ENCODE measurements around the gene RBMY1B. TPM values are rescaled to one million over a fixed set of nuclear protein-coding genes. Genes with fewer than 3 reads are reported as not detected.
"Not testable (repeated sequence)": the region's sequence is repeated elsewhere in the genome, so short reads cannot be mapped to it uniquely, and the experiment has no call there.

RBMY1B gene
- total RNA-seq (not detected), polyA plus RNA-seq (not detected)
- long read RNA-seq, donor 1: 0 reads
- long read RNA-seq, donor 2: 0 reads
- long read RNA-seq, donor 3: 0 reads
- long read RNA-seq, donor 4: 0 reads
- long read RNA-seq, donor 5: 0 reads

DNA sequence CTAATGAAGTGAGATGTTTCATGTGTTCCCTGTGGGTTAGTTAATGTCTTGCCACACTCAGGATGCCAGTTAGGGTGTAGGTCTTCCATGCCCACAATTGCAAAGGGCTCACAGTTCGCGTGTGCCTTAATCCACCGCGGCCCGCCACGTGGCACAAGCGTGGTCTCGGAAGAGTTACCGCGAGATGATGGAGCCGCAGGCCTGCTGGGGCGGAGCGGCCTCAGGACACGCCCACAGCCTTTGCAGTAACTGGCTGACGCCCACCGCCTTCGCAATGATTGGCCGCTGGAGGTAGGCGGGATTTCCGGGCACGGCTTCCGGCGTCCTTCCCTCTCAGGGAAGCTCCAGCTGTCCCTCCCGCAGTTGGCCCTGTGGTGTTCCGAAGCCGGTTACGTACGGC lies at the start of gene RBMY1B:
TSS of gene RBMY1B (plus strand) at position 301 of the 400 bp plus-strand sequence. CDS start 2,013 bp downstream, outside the sequence.
- not testable (repeated sequence) for H3K27me3 ChIP-seq (ENCODE audit: control insufficient read depth in 3 of 3, insufficient read depth in 3 of 3, low read length in 2 of 3); ATAC-seq (ENCODE audit: insufficient read depth, low FRiP score); H3K27ac ChIP-seq (ENCODE audit: low read depth in 1 of 2, low read length in 1 of 2); H3K4me3 ChIP-seq; H3K36me3 ChIP-seq (ENCODE audit: control insufficient read depth in 4 of 4, insufficient read depth in 4 of 4, low read length in 4 of 4); H3K9ac ChIP-seq (ENCODE audit: insufficient read depth in 1 of 2, low read length in 2 of 2); H3K9me3 ChIP-seq (ENCODE audit: control insufficient read depth in 4 of 4, insufficient read depth in 3 of 4, low read length in 3 of 4); DNase-seq; H3K4me1 ChIP-seq (ENCODE audit: control insufficient read depth in 5 of 5, insufficient read depth in 5 of 5, low read length in 5 of 5)
- WGBS, 2 donors: no CpG with 5 or more reads among the region's 28 CpGs

DNA sequence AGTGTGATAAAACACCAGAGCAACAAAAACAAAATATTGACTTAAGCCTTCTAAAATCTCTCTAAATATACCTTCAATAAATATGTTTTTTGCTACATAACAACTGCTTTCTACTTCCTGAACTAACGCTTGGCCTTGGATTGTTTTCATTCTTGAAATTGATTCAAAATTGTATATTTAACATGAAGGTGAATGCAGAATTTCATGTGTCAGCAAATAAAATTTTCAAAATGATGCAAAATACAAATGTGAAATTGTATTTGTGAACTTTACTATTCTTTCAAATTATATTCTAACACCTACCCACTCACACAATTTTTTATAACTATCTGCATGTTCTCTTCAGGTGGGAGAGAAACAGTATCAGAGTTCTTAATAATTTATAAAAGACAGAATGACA lies 48.2 kb upstream of the RBMY1B start:
- not testable (repeated sequence) for ATAC-seq (ENCODE audit: insufficient read depth, low FRiP score)
- 95% methylated on average over 1 of the region's 1 CpG; no CpG with 5 or more reads in 1 of the 2 donors for WGBS, 2 donors

DNA sequence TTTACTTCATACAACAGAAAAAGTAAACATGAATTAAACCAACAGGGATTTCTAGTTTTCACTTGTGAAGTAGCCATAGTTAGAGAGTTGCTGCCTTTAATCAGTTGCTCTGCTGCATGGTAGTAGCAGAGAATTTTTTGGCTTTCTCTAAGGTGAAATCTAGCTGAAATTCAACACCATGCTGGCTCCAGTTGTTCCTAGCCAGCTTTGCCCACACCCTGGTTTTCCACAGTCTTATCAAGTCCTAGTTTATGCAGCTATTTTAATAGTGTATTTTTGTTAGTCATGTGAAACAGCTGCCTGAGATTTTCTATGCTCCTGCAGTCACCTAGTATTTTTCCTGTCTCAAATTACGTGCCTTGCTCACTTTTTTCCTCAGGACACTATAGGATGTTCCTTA lies 28.2 kb upstream of the RBMY1B start:
- Histone ChIP-seq H3K27me3 (ENCODE audit: control insufficient read depth in 3 of 3, insufficient read depth in 3 of 3, low read length in 2 of 3) (no peaks in the 10 kb centered on the region), H3K4me1 (ENCODE audit: control insufficient read depth in 5 of 5, insufficient read depth in 5 of 5, low read length in 5 of 5) (no peaks in the 10 kb centered on the region), H3K27ac (ENCODE audit: low read depth in 1 of 2, low read length in 1 of 2) (no peak overlapping the region), H3K36me3 (ENCODE audit: control insufficient read depth in 4 of 4, insufficient read depth in 4 of 4, low read length in 4 of 4) (no peaks in the 10 kb centered on the region), H3K4me3 (no peak overlapping the region), H3K9ac (ENCODE audit: insufficient read depth in 1 of 2, low read length in 2 of 2) (no peak overlapping the region), H3K9me3 (ENCODE audit: control insufficient read depth in 4 of 4, insufficient read depth in 3 of 4, low read length in 3 of 4) (no peaks in the 10 kb centered on the region)
- no peak for DNase-seq
- WGBS, 2 donors: 78% methylated on average over 1 of the region's 1 CpG; no CpG with 5 or more reads in 1 of the 2 donors
- TF ChIP-seq, protein P1, sequence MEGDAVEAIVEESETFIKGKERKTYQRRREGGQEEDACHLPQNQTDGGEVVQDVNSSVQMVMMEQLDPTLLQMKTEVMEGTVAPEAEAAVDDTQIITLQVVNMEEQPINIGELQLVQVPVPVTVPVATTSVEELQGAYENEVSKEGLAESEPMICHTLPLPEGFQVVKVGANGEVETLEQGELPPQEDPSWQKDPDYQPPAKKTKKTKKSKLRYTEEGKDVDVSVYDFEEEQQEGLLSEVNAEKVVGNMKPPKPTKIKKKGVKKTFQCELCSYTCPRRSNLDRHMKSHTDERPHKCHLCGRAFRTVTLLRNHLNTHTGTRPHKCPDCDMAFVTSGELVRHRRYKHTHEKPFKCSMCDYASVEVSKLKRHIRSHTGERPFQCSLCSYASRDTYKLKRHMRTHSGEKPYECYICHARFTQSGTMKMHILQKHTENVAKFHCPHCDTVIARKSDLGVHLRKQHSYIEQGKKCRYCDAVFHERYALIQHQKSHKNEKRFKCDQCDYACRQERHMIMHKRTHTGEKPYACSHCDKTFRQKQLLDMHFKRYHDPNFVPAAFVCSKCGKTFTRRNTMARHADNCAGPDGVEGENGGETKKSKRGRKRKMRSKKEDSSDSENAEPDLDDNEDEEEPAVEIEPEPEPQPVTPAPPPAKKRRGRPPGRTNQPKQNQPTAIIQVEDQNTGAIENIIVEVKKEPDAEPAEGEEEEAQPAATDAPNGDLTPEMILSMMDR (IDR thresholded peaks at IDR 0.05; ENCODE audit: control extremely low read depth, extremely low read depth): no peak
- no peak for ATAC-seq (ENCODE audit: insufficient read depth, low FRiP score)

More for the DNA sequence above, 48.2 kb upstream of the RBMY1B start:
- H3K4me1 ChIP-seq (ENCODE audit: control insufficient read depth in 5 of 5, insufficient read depth in 5 of 5, low read length in 5 of 5); H3K4me3 ChIP-seq; H3K36me3 ChIP-seq (ENCODE audit: control insufficient read depth in 4 of 4, insufficient read depth in 4 of 4, low read length in 4 of 4); H3K9me3 ChIP-seq (ENCODE audit: control insufficient read depth in 4 of 4, insufficient read depth in 3 of 4, low read length in 3 of 4); DNase-seq; H3K27me3 ChIP-seq (ENCODE audit: control insufficient read depth in 3 of 3, insufficient read depth in 3 of 3, low read length in 2 of 3); H3K27ac ChIP-seq (ENCODE audit: low read depth in 1 of 2, low read length in 1 of 2); H3K9ac ChIP-seq (ENCODE audit: insufficient read depth in 1 of 2, low read length in 2 of 2): not testable (repeated sequence)

DNA sequence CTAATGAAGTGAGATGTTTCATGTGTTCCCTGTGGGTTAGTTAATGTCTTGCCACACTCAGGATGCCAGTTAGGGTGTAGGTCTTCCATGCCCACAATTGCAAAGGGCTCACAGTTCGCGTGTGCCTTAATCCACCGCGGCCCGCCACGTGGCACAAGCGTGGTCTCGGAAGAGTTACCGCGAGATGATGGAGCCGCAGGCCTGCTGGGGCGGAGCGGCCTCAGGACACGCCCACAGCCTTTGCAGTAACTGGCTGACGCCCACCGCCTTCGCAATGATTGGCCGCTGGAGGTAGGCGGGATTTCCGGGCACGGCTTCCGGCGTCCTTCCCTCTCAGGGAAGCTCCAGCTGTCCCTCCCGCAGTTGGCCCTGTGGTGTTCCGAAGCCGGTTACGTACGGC lies 23.4 kb downstream of the RBMY1B start, which contains the start of gene RBMY1A1:
TSS of gene RBMY1A1 (plus strand) at position 301 of the 400 bp plus-strand sequence. CDS start 2,013 bp downstream, outside the sequence.
- not testable (repeated sequence) for ATAC-seq (ENCODE audit: insufficient read depth, low FRiP score); H3K4me1 ChIP-seq (ENCODE audit: control insufficient read depth in 5 of 5, insufficient read depth in 5 of 5, low read length in 5 of 5); H3K36me3 ChIP-seq (ENCODE audit: control insufficient read depth in 4 of 4, insufficient read depth in 4 of 4, low read length in 4 of 4); H3K27ac ChIP-seq (ENCODE audit: low read depth in 1 of 2, low read length in 1 of 2); H3K27me3 ChIP-seq (ENCODE audit: control insufficient read depth in 3 of 3, insufficient read depth in 3 of 3, low read length in 2 of 3); H3K4me3 ChIP-seq; DNase-seq; H3K9ac ChIP-seq (ENCODE audit: insufficient read depth in 1 of 2, low read length in 2 of 2); H3K9me3 ChIP-seq (ENCODE audit: control insufficient read depth in 4 of 4, insufficient read depth in 3 of 4, low read length in 3 of 4)
- WGBS, 2 donors: no CpG with 5 or more reads among the region's 28 CpGs

DNA sequence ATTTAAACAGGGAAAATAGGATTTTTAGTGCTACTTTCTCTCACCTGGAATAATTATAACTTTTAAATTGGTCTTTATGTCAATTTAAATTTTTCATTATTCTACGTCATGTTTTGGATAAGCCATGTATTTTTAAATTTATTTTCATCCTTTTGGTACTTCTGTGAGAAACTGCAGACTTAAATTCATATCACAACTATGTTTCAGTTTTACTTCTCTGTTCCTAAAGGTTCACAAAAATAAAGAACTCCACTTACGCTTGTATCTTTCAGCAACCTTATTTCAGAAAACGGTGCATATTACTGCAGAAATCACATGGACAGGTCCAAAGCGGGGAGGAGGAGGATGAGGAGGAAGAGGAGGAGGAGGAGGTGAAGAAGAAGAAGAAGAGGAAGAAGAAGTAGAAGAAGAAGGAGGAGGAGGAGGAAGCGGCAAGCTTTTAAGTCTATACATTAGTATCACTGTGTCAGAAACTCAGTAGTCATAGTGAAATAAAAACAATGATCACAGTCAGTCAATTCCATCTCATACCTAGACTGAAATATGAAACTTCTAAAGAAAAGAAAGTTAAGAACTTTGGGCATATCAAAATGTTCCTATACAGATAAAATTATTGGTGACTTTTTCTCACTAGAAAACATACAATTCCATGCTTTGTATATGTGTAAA lies 48.3 kb downstream of the RBMY1B start:
- H3K27me3 ChIP-seq (ENCODE audit: control insufficient read depth in 3 of 3, insufficient read depth in 3 of 3, low read length in 2 of 3); DNase-seq; H3K4me1 ChIP-seq (ENCODE audit: control insufficient read depth in 5 of 5, insufficient read depth in 5 of 5, low read length in 5 of 5); H3K4me3 ChIP-seq; H3K36me3 ChIP-seq (ENCODE audit: control insufficient read depth in 4 of 4, insufficient read depth in 4 of 4, low read length in 4 of 4); H3K9me3 ChIP-seq (ENCODE audit: control insufficient read depth in 4 of 4, insufficient read depth in 3 of 4, low read length in 3 of 4); ATAC-seq (ENCODE audit: insufficient read depth, low FRiP score); H3K27ac ChIP-seq (ENCODE audit: low read depth in 1 of 2, low read length in 1 of 2); H3K9ac ChIP-seq (ENCODE audit: insufficient read depth in 1 of 2, low read length in 2 of 2): not testable (repeated sequence)
- WGBS, 2 donors: no CpG with 5 or more reads among the region's 5 CpGs

Other genes with a start within 250 kb of the RBMY1B start
- not detected for gene RBMY1A1, start 23.5 kb downstream of the RBMY1B start, total RNA-seq
- not detected for gene RBMY1A1, start 23.5 kb downstream of the RBMY1B start, polyA plus RNA-seq

All from lung (tissue), 16 donors.